Small intestine (tissue), 7 donors: ENCODE measurements around the gene PHRF1. TPM values are rescaled to one million over a fixed set of nuclear protein-coding genes. Genes with fewer than 3 reads are reported as not detected.

Experiments used
- DNase-seq, 2 donors: peaks; one replicate each; pipeline versions ENCODE4 v3.0.0 to v3.0.0-alpha.2; 2013
- FAIRE-seq: peaks from 2 replicates; lab custom pipeline; 2012; peaks lifted over from hg19 to GRCh38; lab: Jason Lieb, UNC
- H3K27ac ChIP-seq, 3 donors: one replicate each; pipeline ENCODE4 v1.5.1; 2013; ENCODE audit warnings: low read length in 2 of 3, mild to moderate bottlenecking in 2 of 3, control low read depth in 1 of 3, inconsistent platforms in 1 of 3, low read depth in 1 of 3, moderate library complexity in 1 of 3
- H3K27me3 ChIP-seq, 3 donors: one replicate each; pipeline ENCODE4 v1.6.1; 2013; ENCODE audit warnings: low read length in 3 of 3, inconsistent platforms in 1 of 3; ENCODE audit not compliant: control insufficient read depth in 3 of 3, insufficient read depth in 3 of 3
- H3K36me3 ChIP-seq, 3 donors: one replicate each; pipeline ENCODE4 v1.6.1; 2013; ENCODE audit warnings: low read length in 3 of 3, inconsistent platforms in 1 of 3, low read depth in 1 of 3, mild to moderate bottlenecking in 1 of 3, moderate library complexity in 1 of 3; ENCODE audit not compliant: control insufficient read depth in 3 of 3, insufficient read depth in 2 of 3
- H3K4me1 ChIP-seq, 3 donors: one replicate each; pipeline ENCODE4 v1.6.1; 2013; ENCODE audit warnings: low read length in 2 of 3, inconsistent platforms in 1 of 3, low read depth in 1 of 3, mild to moderate bottlenecking in 1 of 3, moderate library complexity in 1 of 3; ENCODE audit not compliant: control insufficient read depth in 3 of 3, insufficient read depth in 2 of 3
- H3K4me3 ChIP-seq, 3 donors: one replicate each; pipeline ENCODE4 v1.5.1; 2013; ENCODE audit warnings: low read length in 3 of 3, control low read depth in 1 of 3, inconsistent platforms in 1 of 3, low read depth in 1 of 3, mild to moderate bottlenecking in 1 of 3, moderate library complexity in 1 of 3
- H3K9me3 ChIP-seq, 2 donors: one replicate each; pipeline ENCODE4 v1.6.1; 2013; ENCODE audit warnings: low read depth in 1 of 2, low read length in 1 of 2; ENCODE audit not compliant: control insufficient read depth in 2 of 2, insufficient read depth in 1 of 2
- WGBS, 3 donors: extraction: QIAGEN DNeasy Blood & Tissue Kit; methylation state at CpG; one replicate each; pipeline ENCODE4 v1.1.7; 2013; 5-methylcytosine and 5-hydroxymethylcytosine counted together
- polyA plus RNA-seq, 4 donors: library from polyadenylated mRNA; stranded (reverse) in 3 of 4; unstranded in 1 of 4; fragments of 200-250 nt in 3 of 4; fragments of 120-200 nt in 1 of 4; gene quantifications; one replicate each; pipeline versions ENCODE4 v1.2.1 to v1.2.3, GENCODE V29; 2013
- donor health status: healthy with polysubstance abuse.
- donor health status: control.
- donor health status: control.
- donor health status: Bipolar disorder and iron deficiency.
- donor health status: healthy.

Gene PHRF1
- polyA plus RNA-seq, 4 donors: 14.6 to 43.3 (median 23.6) TPM

DNA sequence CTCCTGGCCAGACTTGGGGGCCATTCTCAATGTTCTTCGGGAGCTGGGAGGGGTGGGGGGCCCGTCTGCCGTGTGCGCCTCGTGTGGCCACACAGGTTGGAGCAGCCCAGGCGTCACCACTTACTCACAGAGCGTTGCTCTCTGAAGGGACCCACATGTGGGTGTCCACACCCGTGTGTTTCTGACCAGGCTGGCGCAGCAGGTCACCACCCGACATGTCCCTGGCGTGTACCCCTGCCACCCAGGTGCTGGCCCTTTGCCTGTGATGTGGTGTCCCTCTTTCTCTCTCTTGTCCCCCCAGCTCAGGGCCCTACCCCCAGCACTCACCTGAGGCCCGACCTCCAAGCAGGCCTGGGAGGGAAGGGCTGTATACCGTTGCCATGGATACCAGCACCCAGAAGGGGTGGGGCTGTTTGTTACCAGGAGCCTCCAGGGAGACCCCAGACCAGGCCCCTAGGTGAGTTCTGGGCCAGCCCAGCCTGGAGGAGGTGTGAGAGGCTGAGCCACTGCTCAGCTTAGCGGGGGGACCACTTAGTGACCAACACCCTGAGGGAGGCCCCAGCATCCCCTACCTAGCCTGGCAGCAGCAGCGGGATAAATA is 17.1 kb upstream of the PHRF1 start:
- H3K9me3 ChIP-seq: no peaks in the 10 kb centered on the region
- DNase-seq (no peak), FAIRE-seq (no peak)
- H3K4me3 ChIP-seq: no peak overlapping the region
- H3K27me3 ChIP-seq: peaks cover 0 to 43% (median 0%) of the 10 kb centered on the region in 3 donors
- peaks cover 0 to 26% (median 7%) of the 10 kb centered on the region in 3 donors for H3K36me3 ChIP-seq
- H3K27ac ChIP-seq: peak overlapping the region in 2 of 3 donors; percentile 16 to 66
- H3K4me1 ChIP-seq: peaks cover 0 to 44% (median 0%) of the 10 kb centered on the region in 3 donors
- 78 to 86% (median 83%) methylated on average over 10 to 15 of the region's 15 CpGs for WGBS, 3 donors

DNA sequence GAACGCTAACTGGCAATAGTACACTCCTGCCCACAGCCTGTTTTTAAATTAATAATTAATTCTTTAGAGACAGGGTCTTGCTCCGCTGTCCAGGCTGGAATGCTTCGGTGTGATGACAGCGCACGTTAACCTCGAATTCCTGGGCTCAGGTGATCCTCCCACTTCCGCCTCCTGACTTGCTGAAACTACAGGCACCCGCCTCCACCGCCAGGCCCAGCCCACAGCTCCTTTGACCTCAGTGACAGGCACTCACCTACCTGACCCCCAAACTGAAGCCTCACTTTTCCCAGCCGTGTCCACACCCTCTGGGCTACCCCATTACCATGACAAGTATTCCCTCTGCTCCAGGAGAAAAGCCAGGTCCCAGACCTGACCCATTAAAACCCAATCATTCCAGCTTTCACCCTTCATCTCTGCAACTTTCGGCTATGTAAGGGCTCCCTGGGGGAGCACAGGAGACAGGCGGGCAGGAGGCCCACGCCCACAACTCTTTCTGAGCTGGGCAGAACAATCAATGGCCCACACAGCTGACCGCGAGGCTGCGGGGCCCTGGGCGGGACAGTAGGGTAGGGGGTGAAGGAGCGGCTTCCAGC is 16.5 kb upstream of the PHRF1 start:
- FAIRE-seq (no peak), DNase-seq (peak; percentile 45 to 89)
- H3K27ac ChIP-seq: peak overlapping the region; percentile 95 to 98 (median 96)
- peaks cover 0 to 30% (median 7%) of the 10 kb centered on the region in 3 donors for H3K36me3 ChIP-seq
- peaks cover 0 to 37% (median 0%) of the 10 kb centered on the region in 3 donors for H3K27me3 ChIP-seq
- WGBS, 3 donors: 16 to 60% (median 35%) methylated on average over 18 of the region's 18 CpGs
- H3K4me1 ChIP-seq: peaks cover 0 to 38% (median 0%) of the 10 kb centered on the region in 3 donors
- H3K9me3 ChIP-seq: no peaks in the 10 kb centered on the region
- H3K4me3 ChIP-seq: peak overlapping the region in 2 of 3 donors; percentile 59 to 66

DNA sequence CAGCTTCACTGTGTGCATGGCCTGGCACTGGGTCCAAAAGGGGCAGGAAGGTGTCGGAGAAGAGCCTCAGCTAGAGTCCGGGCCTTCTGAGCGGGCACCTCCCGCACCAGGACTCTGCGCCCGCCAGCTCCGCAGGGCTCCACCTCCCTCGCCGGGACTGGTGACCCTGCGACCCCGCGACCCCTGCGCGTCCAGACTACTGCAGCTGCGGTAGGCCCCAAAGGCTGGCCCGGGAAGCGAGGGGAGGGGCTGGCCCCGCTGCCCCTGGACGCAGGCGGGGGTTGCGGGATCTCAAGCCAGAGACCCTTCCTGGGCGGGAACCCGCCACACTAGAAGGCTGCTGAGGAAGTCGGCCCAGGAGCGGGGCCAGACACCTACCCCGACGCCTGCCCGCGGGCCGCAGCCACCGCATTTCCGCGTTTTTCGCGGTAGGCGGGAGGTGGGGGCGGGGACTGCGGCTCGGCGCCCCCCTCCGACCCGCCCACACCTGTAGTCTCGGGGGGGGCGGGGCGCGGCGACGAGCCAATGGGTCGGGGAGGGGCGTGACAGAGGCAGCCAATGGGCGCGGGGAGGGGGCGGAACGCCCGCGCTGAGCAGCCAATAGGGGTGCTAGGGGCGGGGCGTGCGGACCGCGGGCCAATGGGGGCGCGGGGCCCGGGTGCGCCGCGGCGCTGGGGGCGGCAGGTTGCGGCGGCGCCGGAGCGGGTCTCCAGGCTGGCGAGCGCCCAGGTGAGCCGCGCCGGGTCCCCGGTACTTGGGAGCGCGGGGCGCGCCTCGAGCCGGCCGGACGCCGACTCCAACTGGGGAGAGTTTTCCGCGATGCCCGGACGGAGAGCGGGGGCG is 15.7 kb upstream of the PHRF1 start, which contains the start of the genes LMNTD2 and RASSF7:
TSS of gene LMNTD2 (minus strand) at position 434 of the 843 bp plus-strand sequence. CDS start at position 412, 22 bp downstream.
TSS of gene RASSF7 (plus strand) at position 666 of the 843 bp plus-strand sequence. CDS start 799 bp downstream, outside the sequence.
- H3K27ac ChIP-seq: peak within 1 kb of the TSS; percentile 95 to 100 (median 96)
- DNase-seq (peak; percentile 94), FAIRE-seq (no peak)
- H3K4me1 ChIP-seq: peaks cover 0 to 38% (median 0%) of the 10 kb centered on the region in 3 donors
- WGBS, 3 donors: 0 to 7% (median 1%) methylated on average over 35 to 95 of the region's 95 CpGs
- no peaks in the 10 kb centered on the region for H3K9me3 ChIP-seq
- H3K27me3 ChIP-seq: peaks cover 0 to 32% (median 0%) of the 10 kb centered on the region in 3 donors
- H3K36me3 ChIP-seq: peaks cover 0 to 32% (median 7%) of the 10 kb centered on the region in 3 donors
- H3K4me3 ChIP-seq: peak within 1 kb of the TSS; percentile 70 to 92 (median 84)

DNA sequence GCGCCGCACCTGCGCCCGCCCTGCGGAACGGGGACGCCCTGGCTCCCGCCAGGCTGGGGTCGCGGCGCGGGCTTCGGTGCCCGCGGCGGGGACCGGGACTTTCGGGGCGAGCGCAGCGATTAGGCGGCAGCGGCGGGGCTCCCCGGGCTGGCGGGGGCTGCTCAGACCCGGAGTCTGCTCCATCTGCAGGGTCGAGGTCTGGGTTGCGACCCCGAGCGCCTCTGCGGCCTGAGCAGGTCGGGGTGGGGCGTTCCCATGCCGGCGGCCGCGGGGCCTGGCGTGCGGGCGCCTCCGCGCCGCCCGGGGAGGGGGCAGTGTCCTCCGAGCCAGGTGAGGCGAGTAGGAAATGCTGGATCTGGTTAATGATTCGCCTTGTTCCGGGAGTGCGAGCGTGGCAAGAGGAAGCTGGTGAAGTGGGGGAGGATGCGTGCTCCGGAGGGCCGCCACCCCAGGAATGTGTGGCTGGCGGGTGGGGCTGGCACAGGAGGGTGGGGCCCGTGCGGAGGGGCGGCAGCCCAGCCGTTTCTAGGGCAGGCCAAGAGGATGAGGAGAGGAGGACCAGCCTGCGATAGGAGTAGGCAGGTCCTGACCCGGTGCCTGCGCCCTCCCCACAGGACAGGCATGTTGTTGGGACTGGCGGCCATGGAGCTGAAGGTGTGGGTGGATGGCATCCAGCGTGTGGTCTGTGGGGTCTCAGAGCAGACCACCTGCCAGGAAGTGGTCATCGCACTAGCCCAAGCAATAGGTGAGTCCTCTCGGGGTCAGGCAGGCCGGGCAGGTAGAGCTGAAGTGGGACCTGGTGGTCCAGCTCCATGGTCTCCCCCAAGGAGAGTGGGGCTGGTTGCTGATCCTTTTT is 14.9 kb upstream of the PHRF1 start:
- peak overlapping the region; percentile 70 to 92 (median 84) for H3K4me3 ChIP-seq
- DNase-seq (peak; percentile 96 to 98), FAIRE-seq (no peak)
- H3K9me3 ChIP-seq: no peaks in the 10 kb centered on the region
- H3K36me3 ChIP-seq: peaks cover 0 to 37% (median 7%) of the 10 kb centered on the region in 3 donors
- H3K27me3 ChIP-seq: peaks cover 0 to 25% (median 0%) of the 10 kb centered on the region in 3 donors
- peak overlapping the region; percentile 93 to 100 (median 96) for H3K27ac ChIP-seq
- 4 to 8% (median 5%) methylated on average over 26 to 67 of the region's 67 CpGs for WGBS, 3 donors
- peaks cover 0 to 35% (median 0%) of the 10 kb centered on the region in 3 donors for H3K4me1 ChIP-seq

DNA sequence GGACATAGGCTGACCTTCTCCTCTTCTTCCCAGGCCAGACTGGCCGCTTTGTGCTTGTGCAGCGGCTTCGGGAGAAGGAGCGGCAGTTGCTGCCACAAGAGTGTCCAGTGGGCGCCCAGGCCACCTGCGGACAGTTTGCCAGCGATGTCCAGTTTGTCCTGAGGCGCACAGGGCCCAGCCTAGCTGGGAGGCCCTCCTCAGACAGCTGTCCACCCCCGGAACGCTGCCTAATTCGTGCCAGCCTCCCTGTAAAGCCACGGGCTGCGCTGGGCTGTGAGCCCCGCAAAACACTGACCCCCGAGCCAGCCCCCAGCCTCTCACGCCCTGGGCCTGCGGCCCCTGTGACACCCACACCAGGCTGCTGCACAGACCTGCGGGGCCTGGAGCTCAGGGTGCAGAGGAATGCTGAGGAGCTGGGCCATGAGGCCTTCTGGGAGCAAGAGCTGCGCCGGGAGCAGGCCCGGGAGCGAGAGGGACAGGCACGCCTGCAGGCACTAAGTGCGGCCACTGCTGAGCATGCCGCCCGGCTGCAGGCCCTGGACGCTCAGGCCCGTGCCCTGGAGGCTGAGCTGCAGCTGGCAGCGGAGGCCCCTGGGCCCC is 14.1 kb upstream of the PHRF1 start:
- peaks cover 0 to 18% (median 0%) of the 10 kb centered on the region in 3 donors for H3K27me3 ChIP-seq
- peak overlapping the region in 2 of 3 donors; percentile 70 to 92 for H3K4me3 ChIP-seq
- peak overlapping the region; percentile 93 to 100 (median 96) for H3K27ac ChIP-seq
- no peak for DNase-seq
- H3K36me3 ChIP-seq: peaks cover 0 to 41% (median 7%) of the 10 kb centered on the region in 3 donors
- H3K4me1 ChIP-seq: peaks cover 0 to 36% (median 0%) of the 10 kb centered on the region in 3 donors
- H3K9me3 ChIP-seq: no peaks in the 10 kb centered on the region
- FAIRE-seq: no peak
- WGBS, 3 donors: 91 to 94% (median 93%) methylated on average over 21 to 29 of the region's 29 CpGs

DNA sequence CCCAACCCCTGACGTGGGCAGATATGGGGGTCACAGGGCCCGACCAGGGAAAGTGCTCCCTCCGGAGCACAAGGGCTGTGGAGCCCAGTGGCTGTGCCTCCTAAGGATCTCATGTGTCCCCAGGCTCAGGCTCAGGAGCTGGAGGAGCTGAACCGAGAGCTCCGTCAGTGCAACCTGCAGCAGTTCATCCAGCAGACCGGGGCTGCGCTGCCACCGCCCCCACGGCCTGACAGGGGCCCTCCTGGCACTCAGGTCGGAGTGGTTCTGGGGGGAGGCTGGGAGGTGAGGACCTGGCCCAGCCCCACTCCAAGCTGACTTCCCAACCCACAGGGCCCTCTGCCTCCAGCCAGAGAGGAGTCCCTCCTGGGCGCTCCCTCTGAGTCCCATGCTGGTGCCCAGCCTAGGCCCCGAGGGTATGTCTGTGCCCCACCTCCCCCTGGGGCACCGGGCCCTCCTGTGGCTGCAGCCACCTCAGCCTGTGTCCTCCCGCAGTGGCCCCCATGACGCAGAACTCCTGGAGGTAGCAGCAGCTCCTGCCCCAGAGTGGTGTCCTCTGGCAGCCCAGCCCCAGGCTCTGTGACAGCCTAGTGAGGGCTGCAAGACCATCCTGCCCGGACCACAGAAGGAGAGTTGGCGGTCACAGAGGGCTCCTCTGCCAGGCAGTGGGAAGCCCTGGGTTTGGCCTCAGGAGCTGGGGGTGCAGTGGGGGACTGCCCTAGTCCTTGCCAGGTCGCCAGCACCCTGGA is 13.0 kb upstream of the PHRF1 start:
- H3K4me1 ChIP-seq: peaks cover 0 to 44% (median 0%) of the 10 kb centered on the region in 3 donors
- no peak for DNase-seq
- FAIRE-seq: no peak
- peaks cover 0 to 45% (median 7%) of the 10 kb centered on the region in 3 donors for H3K36me3 ChIP-seq
- no peak overlapping the region for H3K27ac ChIP-seq
- WGBS, 3 donors: 90 to 92% (median 91%) methylated on average over 16 to 18 of the region's 18 CpGs
- H3K27me3 ChIP-seq: peaks cover 0 to 10% (median 0%) of the 10 kb centered on the region in 3 donors
- no peaks in the 10 kb centered on the region for H3K9me3 ChIP-seq
- H3K4me3 ChIP-seq: no peak overlapping the region
